ENCODE results near the gene DYRK1A. TPM values are rescaled to one million over a fixed set of nuclear protein-coding genes. Genes with fewer than 3 reads are reported as not detected.

Gene DYRK1A
- total RNA-seq, 1 donor from 2014 or later, result 34.4 TPM

GRCh38 chr21:37443683-37444082 is 77.1 kb downstream of the DYRK1A start:
- H3K9me3 ChIP-seq, result no peaks in the 10 kb centered on the region
- intact Hi-C loops (cut with DNase I), result no loop called here
- DNase-seq (ENCODE audit: low spot score in 2 of 2), result no peak
- TF ChIP-seq, protein P1, sequence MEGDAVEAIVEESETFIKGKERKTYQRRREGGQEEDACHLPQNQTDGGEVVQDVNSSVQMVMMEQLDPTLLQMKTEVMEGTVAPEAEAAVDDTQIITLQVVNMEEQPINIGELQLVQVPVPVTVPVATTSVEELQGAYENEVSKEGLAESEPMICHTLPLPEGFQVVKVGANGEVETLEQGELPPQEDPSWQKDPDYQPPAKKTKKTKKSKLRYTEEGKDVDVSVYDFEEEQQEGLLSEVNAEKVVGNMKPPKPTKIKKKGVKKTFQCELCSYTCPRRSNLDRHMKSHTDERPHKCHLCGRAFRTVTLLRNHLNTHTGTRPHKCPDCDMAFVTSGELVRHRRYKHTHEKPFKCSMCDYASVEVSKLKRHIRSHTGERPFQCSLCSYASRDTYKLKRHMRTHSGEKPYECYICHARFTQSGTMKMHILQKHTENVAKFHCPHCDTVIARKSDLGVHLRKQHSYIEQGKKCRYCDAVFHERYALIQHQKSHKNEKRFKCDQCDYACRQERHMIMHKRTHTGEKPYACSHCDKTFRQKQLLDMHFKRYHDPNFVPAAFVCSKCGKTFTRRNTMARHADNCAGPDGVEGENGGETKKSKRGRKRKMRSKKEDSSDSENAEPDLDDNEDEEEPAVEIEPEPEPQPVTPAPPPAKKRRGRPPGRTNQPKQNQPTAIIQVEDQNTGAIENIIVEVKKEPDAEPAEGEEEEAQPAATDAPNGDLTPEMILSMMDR (IDR thresholded peaks at IDR 0.05), result no peak
- peaks cover 0 to 23% of the 10 kb centered on the region in 2 donors for H3K4me1 ChIP-seq
- no peak overlapping the region for H3K27ac ChIP-seq
- no peaks in the 10 kb centered on the region for H3K27me3 ChIP-seq
- no peaks in the 10 kb centered on the region for H3K36me3 ChIP-seq
- H3K4me3 ChIP-seq, result no peak overlapping the region

- Histone ChIP-seq H3K36me3 (no peaks in the 10 kb centered on the region), H3K9me3 (no peaks in the 10 kb centered on the region), H3K27me3 (no peaks in the 10 kb centered on the region), H3K27ac (no peak overlapping the region), H3K4me3 (no peak overlapping the region), H3K4me1 (peaks cover 0 to 28% of the 10 kb centered on the region in 2 donors)
- intact Hi-C loops (cut with DNase I), result no loop called here
- no peak for DNase-seq (ENCODE audit: low spot score in 2 of 2)
- TF ChIP-seq, protein P1 (IDR thresholded peaks at IDR 0.05), result no peak
These were observed 78.7 kb downstream of the DYRK1A start for GRCh38 chr21:37445228-37445627.

GRCh38 chr21:37446552-37446951 is 80.0 kb downstream of the DYRK1A start:
- DNase-seq (ENCODE audit: low spot score in 2 of 2), result no peak
- Histone ChIP-seq H3K27me3 (no peaks in the 10 kb centered on the region), H3K4me3 (no peak overlapping the region), H3K27ac (no peak overlapping the region), H3K9me3 (no peaks in the 10 kb centered on the region), H3K36me3 (no peaks in the 10 kb centered on the region), H3K4me1 (peaks cover 0 to 36% of the 10 kb centered on the region in 2 donors)
- TF ChIP-seq, protein P1 (IDR thresholded peaks at IDR 0.05), result no peak
- intact Hi-C loops (cut with DNase I), result no loop called here

DNA sequence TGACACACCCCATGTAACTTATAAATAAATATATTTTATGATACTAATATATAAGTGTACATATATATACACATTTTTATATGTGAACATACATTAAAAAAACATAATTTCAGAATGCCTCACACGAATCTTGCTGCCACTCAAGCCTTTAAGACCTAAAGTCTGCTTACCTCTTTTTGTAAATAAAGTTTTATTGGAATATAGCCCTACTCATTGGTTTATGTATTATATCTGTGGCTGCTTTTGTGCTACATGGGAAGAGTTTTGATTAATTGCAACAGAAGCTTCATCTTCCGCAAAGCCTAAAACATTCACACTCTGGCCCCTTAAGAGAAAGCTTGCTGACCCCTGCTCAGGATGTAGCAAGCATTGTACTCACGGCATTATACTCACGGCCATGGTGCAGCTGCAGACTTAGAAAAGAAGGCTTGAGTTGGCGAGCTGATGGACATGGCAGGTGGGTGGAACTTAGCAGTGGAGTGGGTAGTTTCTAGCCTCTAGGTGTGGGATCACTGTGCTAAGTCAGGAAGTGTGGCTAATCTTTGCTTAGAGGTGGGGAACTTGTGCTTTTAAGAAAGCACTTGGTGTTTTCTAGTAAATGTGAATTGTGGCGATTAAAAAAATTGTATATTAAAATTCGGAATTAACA is 80.8 kb downstream of the DYRK1A start:
- TF ChIP-seq, protein P1 (IDR thresholded peaks at IDR 0.05), result no peak
- intact Hi-C loops (cut with DNase I), result no loop called here

DNA sequence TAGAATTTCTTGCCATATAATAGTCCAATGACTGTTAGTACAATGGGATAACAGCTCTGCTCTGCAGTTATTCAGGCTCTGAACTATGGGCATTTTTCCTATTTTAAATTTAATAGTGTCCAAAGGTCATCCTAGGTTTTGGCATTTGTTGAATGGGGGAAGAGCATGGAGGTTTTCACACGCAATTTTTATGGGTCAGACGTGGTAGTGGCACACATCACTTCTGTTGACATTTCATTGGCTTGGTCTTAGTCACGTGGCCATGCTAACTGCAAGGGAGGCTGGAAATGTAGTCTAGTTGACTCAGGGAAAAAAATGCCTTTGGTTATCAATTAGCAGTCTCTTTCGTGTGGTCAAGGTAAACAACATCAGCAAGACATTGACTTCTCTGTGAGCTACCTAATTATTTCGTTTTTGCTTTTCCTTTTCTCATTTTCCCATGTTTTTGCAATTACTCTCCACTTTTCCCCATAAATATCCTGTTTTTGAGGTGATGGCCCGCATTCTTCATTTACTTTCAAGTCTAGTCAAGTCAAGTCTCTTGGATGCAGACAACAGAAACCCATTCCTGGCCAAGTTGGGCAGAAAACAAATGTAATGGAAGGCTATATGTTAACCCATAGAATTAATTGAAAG is 82.8 kb downstream of the DYRK1A start:
- intact Hi-C loops (cut with DNase I), result no loop called here
- H3K27ac ChIP-seq, result no peak overlapping the region
- peaks cover 10 to 52% of the 10 kb centered on the region in 2 donors for H3K4me1 ChIP-seq
- H3K4me3 ChIP-seq, result no peak overlapping the region
- H3K9me3 ChIP-seq, result no peaks in the 10 kb centered on the region
- no peaks in the 10 kb centered on the region for H3K36me3 ChIP-seq
- TF ChIP-seq, protein P1 (IDR thresholded peaks at IDR 0.05), result no peak
- no peaks in the 10 kb centered on the region for H3K27me3 ChIP-seq
- DNase-seq (ENCODE audit: low spot score in 2 of 2), result no peak

More for the DNA sequence above, 80.8 kb downstream of the DYRK1A start:
- Histone ChIP-seq H3K4me1 (peaks cover 3 to 42% of the 10 kb centered on the region in 2 donors), H3K27me3 (no peaks in the 10 kb centered on the region), H3K4me3 (no peak overlapping the region), H3K27ac (no peak overlapping the region), H3K9me3 (no peaks in the 10 kb centered on the region), H3K36me3 (no peaks in the 10 kb centered on the region)
- no peak for DNase-seq (ENCODE audit: low spot score in 2 of 2)

All from ascending aorta (tissue), 2 donors.